ENCODE results near the gene PDE4C.

PDE4C gene

DNA sequence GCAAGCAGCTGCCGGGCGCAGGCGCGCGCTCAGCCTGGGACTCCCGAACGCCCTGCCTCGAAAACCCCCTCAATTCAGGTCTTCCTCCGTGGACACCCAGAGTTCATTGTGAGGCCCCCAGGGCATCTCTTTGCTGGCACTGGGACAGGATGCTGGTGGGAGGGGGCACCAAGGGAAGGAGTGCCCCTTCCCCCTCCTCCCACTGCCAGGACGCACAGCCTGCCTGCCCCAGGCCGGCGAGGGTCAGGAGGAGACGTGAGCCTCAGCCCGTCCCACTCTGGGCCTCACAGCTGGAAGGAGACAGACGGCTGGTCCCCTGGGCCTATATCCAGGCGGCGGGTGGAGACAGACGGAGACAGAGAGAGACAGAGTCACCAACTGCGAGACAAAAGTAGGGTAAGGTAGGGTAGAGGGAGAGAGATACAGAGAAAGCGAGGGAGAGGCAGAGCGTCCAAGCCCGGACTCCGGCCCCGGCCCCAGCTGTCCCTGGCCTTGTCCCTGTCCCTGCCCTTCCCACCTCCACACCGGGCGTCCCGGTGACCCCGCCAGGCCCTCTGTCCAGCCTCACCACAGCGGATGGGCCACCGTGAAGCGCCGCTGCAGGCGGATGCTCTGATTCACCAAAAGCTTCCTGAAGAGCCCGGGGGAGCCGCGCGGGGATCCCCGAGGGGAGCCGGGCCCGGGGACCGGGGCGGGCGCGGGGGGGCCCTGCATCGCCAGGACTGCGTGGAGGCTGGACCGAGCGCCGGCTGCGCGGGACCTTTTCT lies at the start of gene PDE4C:
Gene PDE4C (minus strand): TSS at position 737 of the 767 bp plus-strand sequence. CDS start 23 bp downstream, at position 714.
- DNase-seq = peak; percentile 38

DNA sequence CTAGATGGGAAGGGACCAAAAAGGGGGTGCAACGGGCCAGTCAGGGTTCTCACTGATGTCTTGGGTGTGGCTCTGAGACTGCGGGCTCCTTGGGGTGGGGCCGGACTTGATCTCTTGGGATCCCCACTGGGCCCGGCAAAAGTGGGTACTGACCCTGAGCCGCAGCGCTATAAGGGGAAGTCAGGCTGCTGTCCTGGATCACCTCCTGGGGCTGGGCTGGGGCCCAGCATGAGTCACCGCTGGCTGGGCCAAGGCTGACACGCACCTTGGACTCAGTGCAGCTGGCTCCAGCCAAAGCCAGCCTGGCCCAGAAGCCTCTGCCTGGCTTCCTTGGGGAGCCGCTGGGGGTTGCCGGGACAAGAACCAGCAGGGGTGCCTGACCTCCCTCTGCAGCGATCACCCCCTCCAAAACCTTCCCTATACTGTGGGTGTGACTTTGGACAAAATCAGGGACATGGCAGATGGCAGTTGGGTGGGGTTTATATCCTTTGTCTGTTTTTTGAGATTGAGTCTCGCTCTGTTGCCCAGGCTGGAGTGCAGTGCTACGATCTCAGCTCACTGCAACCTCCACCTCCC lies 48.6 kb upstream of the PDE4C start:
- DNase-seq = peak; percentile 91

DNA sequence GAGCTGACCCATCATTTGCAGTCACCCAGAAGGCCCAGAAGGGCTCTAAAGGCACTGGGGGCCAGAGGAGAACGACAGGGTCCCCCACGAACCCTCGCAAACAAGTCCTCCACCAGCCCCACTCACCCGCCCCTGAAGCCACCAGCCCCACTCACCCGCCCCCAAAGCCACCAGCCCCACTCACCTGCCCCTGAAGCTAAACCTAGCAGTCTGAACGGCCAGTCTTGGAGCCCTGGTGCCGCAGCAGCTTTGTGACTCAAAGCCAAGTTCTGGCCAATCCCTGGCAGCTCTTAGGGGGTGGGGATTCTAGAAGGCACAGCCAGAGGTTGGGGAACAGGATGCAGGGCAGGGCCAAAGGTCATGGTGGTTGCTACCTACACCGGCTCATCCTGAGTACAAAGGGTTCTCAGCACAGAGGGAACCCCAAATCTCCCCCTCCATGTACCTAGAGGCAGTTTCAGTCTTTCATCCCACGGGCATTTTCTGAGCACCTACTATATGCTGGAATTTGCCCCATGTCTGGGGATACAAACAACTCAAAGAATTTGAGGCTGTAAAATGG lies 48.1 kb upstream of the PDE4C start, which contains the start of gene IQCN:
Gene IQCN (minus strand): TSS at position 234 of the 562 bp plus-strand sequence. CDS start 4,974 bp downstream, outside the sequence.
- no peak for DNase-seq

DNA sequence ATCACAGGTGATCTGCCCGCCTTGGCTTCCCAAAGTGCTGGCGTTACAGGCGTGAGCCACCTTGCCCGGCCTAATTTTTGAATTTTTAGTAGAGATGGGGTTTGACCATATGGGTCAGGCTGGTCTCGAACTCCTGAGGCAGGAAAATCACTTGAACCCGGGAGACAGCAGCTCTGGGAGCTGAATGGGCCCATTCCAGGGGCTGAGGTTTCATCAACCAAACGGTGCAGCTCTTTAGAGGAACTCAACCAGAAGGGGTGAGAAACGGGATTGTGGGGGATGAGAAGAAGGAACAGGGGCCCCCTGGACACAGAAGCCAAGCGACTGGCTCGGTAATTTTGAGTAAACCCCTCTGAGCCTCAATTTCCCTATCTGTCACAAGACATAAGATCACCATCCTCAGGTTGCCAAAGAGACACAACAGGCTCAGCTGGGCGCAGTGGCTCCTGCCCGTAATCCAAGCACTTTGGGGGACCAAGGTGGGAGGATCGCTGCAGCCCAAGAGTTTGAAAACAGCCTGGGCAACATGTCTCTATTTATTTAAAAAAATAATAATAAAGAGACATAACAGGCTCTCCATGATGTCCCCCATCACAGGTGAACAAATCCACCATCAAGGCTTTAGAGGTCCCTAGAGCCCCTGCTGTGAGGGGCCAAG lies 47.5 kb upstream of the PDE4C start:
- no peak for DNase-seq

DNA sequence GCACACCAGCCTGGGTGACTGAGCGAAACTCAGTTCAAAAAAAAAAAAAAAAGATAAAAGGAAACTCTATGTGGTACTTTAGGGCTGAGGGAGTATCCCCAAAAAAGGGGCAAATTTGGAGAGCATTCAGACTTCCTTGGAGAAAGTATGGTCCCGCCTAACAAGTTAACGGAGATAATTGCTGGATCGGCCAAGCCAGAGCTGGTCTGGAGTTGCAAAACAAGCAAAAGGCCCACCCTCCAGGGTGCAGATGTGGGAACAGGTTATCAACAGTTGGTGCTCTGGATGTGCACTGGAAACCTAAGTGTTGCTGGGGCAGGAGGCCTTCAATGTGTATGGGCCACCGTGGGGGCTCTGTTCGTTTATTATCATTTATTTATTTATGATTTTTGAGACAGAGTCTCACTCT lies 45.2 kb upstream of the PDE4C start:
- no peak for DNase-seq

DNA sequence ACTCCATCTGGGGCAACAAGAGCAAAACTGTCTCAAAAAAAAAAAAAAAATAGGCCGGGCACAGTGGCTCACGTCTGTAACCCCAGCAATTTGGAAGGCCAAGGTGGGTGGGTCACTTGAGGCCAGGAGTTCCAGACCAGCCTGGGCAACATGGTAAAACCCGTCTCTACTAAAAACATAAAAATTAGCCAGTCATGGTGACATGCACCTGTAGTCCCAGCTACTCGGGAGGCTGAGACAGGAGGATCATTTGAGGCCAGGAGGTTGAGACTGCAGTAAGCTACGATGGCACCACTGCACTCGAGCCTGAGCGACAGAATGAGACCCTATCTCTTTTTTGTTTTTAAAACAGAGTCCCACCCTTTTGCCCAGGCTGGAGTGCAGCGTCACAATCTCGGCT lies 44.1 kb upstream of the PDE4C start:
- DNase-seq = no peak

DNA sequence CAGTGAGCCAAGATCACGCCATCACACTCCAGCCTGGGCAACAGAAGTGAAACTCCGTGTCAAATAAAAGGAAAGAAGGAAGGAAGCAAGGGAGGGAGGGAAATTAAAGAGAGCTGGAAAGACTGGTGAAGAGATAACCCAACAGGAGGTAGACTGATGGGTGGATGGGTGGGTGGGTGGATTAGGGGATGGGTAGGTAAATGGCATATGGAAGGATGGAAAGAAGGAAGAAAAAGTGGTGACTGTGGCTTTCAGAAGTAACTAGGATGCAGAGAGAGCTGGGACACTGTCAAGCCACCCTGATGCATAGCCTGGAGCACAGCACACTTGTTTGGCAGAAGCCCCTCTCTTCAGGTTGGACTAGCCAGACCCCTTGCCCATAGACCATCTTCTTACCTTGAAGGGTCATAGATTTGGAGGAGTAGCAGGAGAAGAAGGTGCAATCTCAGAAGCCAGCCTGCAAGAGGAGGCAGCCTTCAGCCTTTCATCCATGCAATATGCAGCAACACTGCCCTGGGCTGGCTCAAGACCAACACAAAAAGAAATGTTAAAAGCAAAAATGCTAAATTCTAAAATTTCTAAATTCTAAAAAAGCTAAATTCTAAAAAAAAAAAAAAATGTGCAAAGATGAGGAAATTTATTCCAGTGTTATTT lies 43.0 kb upstream of the PDE4C start:
- DNase-seq = no peak

DNA sequence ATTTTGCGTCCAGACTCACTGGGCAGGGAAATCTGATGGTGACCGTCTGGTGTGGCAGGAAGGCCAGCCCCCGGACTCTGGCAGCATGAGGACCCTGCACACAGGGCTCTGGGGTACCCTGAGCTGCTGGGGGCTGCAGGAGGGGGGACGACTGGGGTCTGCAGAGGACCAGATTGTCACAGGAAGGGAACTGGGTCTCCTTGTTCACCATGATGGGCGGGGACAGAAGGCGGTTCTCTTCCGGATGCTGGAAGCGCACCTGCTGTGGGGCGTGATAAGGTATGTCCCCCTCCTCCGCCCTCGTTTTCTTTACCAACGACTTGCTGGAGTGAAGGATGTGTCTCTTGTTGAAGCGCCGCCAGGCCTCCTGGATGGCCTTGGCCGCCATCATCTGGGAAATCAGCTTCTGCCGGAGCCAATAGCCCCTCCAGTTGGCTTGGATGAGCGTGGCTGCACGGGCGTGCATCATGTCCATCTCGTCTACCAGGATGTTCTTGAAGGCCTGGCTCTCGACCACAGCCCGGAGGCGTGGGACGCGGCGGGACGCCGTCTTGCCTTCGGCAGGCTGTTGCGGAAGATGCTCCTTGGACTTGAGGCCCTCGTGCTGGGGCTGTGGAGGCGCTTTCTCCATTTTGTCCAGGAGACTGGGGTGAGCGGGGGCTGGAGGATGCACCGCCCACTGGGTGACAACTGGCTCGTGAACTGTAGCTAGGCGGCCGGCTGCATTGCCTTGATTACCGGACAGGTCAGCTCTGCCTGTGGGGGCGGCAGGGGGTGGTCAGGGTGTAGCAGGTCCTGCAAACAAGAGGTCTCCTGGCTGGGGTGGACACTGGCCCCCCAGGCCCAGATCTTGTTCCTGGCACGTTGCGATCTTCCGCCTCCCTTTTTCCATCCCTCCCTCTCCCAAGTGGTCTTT lies 40.8 kb upstream of the PDE4C start:
- no peak for DNase-seq

DNA sequence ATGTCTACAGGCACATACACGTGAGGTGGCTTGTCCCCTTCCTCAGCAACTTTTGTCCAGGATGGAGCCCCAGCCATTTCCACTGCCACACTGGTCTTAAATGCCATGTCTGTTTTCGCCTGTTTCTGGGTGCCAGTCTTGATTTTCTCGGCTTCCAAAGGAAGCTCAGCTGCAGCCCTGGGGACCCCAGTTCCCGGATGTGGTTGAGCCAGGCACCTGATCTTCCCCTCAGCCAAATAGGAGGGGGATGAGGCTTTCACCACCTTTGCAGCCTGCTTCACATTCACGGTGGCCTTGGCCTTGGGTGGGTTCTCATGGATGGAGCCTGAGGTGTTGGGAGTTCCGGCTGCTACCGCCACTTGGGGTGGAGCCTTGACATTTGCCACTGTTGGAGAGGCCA lies 39.3 kb upstream of the PDE4C start:
- no peak for DNase-seq

DNA sequence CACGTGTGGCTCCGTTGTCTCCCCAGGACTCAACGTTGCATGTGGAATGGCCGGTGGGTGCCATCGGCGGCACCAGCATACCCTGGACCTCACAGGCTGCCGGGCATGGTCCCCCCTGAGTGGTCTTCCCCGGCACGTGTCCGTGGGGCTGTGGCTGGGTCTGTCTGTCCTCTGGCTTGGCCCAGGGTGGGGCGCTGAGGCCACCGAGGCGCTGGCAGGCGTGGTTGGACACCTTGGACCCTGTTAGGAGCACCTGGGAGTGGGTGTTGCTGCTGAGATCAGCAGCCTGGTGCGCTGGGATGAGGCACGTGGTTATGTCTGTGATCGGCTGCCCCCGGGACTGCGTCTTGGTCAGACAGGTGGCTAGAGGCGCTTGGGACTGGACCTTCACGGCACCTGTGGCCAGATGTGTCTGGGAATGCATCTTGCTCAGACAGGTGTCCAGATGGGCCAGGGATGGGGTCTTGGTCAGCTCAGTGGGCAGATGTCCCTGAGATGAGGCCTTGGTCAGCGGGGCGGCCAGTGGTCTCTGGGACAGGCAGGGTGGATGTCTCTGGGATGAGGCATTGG lies 38.8 kb upstream of the PDE4C start:
- DNase-seq = no peak

DNA sequence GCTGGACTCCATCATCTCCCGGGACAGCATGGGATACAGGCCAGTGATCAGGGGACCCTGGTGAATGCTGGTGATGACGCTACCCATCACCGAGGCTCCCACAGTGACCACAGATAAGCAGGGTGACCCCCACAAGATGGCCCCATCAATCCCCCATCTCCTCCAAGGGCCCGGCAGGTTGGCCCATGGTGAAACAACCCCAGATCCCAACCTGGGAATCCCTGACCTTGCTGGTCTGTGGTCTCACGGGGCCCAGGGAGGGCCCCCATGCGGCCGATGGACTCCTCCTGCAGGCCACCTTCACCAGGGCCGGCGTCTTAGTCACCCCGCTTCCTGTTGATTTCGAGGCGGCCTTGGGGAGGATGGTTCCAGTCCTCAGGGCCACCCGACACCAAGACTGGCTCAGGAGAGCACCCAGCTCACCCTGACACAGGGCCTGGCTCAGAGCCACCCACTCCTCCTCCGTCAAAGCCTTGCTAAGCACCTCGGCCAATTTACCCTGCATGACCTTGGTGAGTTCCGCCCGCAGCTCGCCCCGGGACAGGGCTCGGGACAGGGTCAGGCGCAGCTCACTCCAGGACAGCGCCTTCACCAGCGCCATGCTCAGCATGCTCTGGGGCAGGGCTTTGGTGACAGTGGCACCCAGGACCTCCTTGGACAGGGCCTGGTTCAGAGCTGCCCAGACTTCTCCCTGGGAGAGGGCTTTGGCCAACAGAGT lies 38.1 kb upstream of the PDE4C start:
- no peak for DNase-seq

DNA sequence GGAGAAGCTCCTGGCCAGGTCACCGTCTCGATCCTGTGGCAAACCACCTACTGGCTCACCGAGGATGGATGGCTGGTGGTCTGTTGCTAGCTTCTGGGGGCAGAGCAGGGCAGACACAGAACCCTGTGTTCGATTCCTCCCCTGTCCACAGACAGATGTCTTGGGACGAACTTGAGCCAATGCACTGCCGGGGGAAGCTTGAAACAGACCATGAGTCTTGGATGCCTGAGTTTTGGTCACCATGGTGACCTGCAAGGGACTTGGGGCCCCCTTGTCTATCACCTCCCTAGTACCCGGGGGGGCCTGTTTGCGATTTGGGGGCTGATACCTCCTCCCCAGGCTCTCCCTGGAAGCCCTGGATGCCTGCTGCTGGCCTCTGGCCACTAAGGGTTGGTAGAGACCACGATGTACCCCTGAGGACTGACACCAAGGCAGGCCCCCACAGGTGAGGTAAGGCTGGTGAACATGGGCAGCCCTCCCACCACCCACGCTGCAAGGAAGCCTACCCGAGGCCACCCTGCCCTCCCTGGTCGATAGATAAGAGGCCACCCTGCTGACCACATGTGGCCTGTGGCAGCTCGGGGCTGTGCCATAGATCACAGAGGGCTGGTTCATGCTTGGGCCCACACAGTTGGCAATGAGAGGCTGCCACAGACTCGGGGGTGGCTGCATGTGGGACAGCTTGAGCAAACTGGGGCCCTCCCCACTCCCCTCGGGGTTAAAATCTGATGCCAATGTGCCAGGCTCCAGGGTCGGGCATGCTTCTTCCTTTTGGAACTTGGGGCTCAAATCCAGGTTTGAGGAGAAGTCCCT lies 37.3 kb upstream of the PDE4C start:
- DNase-seq = no peak

DNA sequence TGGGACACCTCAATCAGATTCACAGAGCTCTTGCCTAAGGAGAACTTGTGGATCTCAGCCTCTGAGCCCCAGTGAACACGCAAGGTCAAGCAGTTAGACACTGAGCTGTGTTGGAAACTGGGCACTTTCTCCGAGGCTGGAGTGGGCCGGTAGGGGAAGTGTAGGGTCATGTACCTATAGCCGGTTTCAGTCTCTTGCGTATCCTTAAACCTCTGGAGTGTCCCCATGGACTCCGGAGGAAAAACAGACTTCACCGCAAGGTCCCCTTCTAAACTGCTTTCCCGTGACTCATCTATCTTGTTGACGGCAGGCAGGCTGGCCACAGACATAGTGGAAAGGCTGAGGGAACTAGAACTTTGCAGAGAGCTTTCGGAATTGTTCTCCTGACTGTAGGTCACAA lies 36.7 kb upstream of the PDE4C start:
- DNase-seq = no peak

DNA sequence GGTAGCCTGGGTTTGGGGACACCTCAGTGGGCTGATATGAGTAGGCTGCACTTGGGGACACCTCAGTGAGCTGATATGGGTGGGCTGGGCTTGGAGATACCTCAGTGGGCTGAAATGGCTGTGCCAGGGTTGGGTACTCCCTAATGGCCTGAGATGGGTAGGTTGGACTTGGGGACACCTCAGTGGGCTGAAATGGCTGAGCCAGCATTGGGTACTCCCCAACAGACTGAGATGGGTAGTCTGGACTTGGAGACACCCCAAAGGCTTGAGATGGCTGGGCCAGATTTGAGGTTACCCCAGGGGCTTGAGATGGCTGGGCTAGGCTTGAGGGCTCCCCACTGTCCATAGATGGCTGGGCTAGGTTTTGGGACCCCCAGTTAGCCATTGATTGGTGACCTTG lies 35.9 kb upstream of the PDE4C start:
- no peak for DNase-seq

DNA sequence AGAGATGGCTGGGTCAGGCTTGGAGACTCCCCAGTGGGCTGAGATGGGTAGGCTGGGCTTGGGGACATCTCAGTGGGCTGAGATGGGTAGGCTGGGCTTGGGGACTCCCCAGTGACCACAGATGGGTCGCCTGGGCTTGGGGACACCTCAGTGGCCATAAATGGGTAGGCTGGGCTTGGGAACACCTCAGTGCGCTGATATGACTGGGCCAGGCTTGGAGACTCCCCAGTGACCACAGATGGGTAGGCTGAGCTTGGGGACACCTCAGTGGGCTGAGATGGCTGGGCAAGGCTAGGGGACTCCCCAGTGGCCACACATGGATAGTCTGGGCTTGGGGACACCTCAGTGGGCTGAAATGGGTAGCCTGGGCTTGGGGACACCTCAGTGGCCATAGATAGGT lies 35.2 kb upstream of the PDE4C start:
- DNase-seq = no peak

DNA sequence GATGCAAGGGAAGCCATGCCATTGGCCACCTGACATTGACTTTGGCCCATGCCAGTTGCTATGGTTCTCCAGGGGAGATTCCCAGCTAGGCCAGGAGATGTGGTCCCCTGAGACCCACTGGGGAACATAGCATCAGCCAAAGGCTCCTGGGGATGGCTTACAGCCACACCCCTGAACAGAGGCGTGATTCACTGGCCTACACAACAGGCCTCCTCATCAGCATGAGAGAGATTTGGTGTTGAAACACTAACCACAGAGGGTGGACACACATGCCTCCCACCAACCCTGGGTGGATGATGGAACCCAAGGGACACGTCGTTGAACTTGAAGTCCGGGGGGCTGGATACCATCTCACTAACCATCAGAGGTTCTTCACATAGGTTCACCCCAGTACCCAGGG lies 33.7 kb upstream of the PDE4C start:
- no peak for DNase-seq

DNA sequence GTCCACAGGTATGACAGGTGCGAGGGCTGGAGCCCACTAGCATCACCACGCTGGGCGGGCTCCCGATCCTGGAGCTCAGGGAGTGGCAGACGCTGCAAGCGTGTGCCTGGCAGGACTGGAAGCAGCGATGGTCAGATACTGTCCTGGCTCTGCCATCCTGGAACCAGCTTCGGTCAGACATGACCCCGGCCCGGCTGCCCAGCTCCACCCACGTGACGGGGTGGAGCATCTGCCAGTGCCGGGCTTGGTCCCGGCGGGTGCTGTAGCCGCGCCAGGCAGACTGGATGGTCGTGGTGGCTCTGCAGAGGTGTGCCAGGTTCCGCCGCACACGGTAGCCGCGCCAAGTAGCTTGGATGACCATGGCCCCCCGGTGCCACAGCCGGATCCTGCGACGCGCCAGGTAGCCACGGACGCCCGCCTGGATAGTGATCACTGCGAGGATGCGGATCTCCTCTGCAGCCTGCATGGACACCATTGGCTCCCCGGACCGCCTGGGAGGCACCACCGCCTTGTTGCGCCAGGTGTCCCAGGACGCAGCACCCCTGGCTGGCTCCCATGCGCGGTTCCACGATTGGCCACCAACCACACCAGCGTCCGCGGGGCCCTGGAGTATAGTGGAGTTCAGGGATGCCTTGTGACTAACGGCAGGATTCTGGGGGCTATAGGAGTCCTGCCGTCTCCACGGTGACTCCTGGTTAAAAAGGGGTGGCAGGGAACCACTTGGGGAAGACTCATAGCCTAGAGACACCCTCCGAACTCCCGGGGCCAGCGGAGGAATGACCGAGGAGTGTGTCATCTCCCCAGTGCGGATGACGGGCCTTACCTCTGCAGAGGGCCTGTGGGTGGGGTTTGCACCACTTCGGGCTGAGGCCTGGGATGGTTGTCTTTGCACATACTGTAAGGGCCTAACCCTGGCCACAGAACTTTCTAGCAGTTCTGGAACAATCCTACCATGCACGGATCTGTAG lies 31.5 kb upstream of the PDE4C start:
- DNase-seq = no peak

DNA sequence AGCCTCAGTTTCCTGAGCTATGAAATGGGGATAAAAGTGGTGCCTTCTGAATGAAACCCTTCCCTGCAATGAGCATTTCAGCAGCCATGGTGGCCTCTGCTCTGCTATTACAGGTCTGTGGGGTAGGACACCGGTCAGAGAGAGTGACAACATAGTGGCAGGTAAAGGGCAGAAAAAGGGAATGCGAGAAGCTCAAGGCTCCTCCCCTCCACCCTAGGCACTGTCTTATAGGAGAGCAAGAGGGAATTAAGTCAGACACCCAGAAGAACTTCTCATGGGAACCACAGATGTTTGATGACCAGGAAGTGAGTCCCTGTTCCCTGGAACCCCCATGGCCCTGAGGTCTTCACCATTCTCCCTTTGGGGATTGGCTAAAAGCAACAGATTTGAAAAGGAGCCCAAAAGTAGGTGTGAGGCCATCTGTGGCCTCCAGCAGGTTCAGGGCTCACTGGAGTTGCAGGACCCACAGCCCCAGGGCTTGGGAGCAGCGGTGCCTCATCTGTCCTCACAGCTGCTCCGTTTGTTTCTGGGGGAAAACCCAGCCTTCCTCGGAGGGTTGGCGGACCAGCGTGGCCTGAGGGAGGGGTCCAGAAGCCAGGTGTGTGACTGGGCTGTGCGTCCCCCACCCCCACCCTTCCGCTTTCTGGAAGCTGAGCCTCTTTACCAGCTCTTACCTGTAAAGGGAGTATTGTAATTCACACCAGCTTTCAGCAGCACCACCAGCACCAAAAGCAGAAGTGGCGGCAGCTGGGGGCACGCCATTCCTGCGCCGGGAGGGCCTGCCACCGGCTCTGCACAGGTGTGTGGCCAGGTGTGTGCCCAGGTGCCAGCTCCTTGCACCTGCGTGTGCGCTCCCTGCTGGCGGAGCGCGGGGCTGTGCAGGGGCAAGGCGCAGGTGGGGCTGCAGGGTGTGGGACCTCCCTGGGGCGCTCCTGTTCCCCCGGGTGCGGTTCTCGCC lies 28.6 kb upstream of the PDE4C start:
- no peak for DNase-seq

Data from EL (cell line).